Fibroblast of mammary gland (primary cell): ENCODE results near the gene DHRS2.

Experiments used
- DNase-seq: peaks from one replicate; pipeline ENCODE4 v3.0.0-alpha.2; 2010; ENCODE audit warnings: low read depth
- H3K4me3 ChIP-seq: 2 replicates; pipeline ENCODE4 v1.5.1; 2011; ENCODE audit warnings: low read depth, mild to moderate bottlenecking, low read length, moderate library complexity; ENCODE audit not compliant: control insufficient read depth
- CTCF ChIP-seq: conservative IDR thresholded peaks from 2 replicates; pipeline ENCODE4 v1.5.1; 2011; ENCODE audit warnings: low read depth, low read length, inconsistent platforms; ENCODE audit not compliant: control insufficient read depth, insufficient read depth

Gene DHRS2

GRCh38 chr14:23626946-23627345, 9.2 kb upstream of the DHRS2 start:
- no peak for TF ChIP-seq CTCF
- no peak overlapping the region for H3K4me3 ChIP-seq
- no peak for DNase-seq

DNA sequence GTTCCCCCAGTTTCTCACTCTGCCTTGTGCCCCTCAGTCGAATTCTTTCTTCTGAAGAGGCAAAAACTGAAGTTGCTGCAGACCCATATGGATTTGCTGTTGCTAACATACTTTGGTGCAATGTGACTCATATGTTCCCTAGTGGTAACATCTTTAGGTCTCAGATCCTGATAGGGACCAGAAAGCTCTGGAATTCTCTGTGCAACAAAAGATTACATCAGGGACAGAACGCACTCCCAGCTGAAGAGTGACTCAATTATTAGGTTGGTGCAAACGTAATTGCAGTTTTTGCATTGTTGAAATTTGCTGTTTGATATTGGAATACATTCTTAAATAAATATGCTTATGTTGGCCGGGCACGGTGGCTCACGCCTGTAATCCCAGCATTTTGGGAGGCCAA, 8.2 kb upstream of the DHRS2 start:
- no peak for DNase-seq
- H3K4me3 ChIP-seq: no peak overlapping the region
- no peak for TF ChIP-seq CTCF

DNA sequence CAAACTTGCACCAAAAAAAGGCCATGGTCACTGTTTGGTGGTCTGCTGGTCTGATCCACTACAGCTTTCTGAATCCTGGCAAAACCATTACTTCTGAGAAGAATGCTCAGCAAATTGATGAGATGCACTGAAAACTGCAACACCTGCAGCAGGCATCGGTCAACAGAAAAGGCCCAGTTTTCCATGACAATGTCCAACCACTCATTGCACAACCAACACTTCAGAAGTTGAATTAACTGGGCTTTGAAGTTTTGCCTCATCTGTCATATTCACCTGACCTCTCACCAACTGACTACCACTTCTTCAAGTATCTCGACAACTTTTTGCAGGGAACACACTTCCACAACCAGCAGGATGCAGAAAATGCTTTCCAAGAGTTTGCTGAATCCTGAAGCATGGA, 7.0 kb upstream of the DHRS2 start:
- no peak for DNase-seq
- H3K4me3 ChIP-seq: no peak overlapping the region
- no peak for TF ChIP-seq CTCF

GRCh38 chr14:23629832-23630396, 6.2 kb upstream of the DHRS2 start:
- no peak for DNase-seq
- H3K4me3 ChIP-seq: no peak overlapping the region
- no peak for TF ChIP-seq CTCF

DNA sequence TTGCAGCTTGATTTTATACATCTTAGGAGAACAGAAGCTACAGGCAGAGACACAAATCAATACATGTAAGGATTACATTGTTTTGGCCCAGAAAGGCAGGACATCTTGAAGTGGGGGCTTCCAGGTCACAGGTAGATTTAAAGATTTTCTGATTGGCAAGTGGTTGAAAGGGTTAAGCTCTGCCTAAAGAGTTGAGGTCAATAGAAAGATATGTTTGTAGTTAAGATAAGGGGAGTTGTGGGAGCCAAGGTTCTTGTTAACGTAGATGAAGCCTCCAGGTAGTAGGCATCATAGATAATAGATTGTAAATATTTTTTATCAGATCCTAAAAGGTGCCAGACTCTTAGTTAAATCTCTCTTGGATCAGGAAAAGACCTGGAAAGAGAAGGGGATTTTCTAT, 5.5 kb upstream of the DHRS2 start:
- H3K4me3 ChIP-seq: no peak overlapping the region
- DNase-seq: no peak
- no peak for TF ChIP-seq CTCF

GRCh38 chr14:23631234-23631633, 4.9 kb upstream of the DHRS2 start:
- no peak for DNase-seq
- H3K4me3 ChIP-seq: no peak overlapping the region
- TF ChIP-seq CTCF: no peak
